Astrocyte of the hippocampus (primary cell): ENCODE data around the gene NT5E.
A peak's percentile ranks its signal among the peaks of the same experiment; 100 is the strongest.

Experiments used
- DNase-seq: peaks from one replicate; pipeline ENCODE4 v3.0.0; 2011; ENCODE audit warnings: low read depth, low spot score

Gene NT5E

DNA sequence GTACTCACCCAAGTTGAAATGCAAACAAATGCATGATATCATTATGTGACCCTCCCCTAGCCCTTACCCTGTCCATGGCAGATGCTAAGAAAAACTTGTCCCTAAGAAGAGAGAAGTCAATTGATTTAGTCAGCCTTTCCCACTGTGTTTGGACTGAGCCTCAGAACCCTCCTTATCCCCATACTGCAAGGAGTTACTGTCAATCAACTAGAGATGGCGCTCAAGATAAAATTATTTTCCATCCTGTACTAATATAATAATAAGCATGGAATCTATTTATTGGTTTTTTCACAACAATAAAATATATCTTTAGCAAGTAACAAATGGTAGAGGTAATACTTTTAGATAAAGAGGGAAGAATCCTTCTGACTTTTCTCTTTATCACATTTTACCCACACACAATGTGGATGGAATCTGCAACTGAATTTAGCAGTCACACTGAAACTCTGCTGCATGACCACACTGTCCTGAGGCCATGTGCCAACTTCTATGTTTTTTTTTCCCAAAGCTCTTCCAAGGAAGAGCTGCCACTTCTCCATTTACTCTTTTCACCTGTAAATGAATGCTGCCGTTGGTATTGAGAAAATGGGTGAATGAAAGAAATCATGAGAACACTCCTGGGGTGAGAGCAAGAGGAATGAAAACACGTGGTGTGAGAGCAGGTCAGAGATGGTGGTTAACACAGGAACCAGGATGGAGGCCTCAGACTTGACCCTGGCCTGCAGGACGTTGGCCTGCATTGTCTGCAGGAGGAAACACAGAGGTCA is 10.5 kb downstream of the NT5E start:
- no peak for DNase-seq

DNA sequence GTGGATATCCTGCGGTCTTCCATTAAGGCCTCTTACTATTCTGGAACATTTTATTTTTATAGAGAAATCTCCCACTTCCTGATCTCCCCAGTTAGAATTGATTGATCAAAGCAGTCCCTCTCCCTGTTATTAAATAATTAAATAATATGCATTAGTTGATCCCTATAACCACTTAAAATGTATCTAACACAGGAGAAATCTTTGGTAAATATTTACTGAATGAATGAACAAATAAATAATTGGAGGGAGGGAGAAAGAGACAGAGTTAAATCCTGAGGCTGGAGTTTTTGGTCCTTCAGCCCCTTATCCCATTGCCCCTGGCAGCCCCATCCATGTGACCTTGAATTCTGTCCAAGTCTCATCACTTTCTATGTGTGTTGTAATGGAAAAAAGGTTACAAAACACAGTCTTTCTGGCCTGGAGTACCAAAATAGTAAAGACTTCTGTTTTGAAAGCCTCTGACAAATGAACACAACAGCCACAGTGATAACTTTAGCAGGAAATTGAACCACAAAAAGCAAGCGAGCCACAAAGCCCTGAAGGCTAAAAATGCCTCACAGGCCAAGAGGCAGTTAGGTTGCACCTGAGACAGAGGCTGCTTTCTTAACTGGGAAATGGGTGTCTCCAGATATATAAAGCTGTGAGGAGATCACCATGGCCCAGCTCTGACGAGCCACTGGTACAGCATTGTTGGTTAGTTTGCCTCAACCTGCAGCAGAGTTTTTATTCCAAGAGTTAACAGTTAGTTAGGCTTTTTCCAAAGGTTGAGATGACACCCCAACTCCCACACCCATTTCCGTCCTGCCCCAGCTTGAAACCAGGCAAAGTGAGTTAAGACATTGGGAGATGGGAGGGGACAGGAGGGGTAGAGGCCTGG is 11.3 kb downstream of the NT5E start:
- DNase-seq: peak; percentile 60

DNA sequence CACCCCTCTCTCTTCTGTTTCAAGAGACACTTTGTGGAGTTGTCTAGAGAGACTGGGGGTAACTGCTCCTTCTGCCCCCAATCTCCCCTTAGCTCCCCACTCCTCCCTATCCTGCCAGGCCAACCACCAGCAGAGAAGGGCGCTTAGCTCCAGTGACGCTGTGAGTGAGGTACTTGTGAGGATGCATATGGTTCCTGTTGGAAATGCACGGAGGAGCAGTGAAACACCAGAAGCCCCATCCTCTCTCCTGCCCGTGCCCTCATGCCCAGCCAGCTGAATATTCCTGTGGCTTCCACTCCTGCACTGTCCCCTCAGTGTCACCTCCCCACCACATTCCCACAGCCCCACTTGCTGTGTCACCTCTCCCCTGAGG is 11.9 kb downstream of the NT5E start:
- no peak for DNase-seq

DNA sequence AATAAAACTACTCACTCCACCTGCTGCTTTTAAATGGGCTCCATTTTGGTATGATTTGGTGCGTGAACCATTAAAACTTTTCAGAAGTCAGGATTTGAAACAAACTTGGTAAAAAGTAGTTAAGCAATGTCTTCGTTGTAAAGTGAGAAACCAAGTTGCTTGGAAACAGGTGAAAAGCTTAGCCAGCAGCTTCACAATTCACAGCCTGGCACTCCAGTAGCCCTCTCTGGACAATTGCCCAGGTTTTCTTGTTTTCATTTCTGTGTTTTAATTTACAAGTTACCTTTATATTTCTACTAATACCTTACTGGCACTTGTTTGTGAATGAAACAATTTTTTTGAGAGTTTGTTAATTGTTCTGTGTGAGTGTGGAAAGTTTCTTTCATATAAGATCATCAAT is 12.8 kb downstream of the NT5E start:
- DNase-seq: no peak

DNA sequence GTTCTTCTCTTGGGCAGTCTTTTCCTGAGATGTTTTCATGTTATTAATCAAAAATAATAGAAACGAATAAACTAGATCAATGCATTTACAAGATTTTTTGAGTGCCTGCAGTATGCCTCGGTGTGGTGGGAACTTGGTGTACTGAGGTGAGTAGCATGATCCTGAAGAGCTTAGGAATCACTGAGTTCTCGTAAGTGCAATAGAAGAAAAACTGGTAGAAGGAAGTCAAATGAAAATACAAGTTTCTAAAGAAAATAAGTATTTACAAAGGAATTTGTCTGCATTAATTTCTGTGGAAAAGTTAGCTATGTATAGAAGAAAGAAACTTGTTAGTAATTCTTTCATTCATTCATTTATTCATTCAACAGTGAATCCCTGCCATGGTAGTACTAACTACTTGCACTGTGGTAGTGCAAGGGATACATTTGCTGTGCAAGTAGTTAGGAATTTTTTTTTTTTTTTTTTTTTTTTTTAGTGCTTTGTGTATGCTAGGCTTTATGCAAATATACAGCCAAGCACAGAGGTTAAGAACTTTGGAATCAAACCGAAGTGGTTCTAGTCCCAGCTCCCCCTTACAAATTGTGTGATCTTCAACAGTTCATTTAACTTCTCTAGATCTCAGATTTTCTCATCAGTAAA is 13.9 kb downstream of the NT5E start:
- DNase-seq: no peak

DNA sequence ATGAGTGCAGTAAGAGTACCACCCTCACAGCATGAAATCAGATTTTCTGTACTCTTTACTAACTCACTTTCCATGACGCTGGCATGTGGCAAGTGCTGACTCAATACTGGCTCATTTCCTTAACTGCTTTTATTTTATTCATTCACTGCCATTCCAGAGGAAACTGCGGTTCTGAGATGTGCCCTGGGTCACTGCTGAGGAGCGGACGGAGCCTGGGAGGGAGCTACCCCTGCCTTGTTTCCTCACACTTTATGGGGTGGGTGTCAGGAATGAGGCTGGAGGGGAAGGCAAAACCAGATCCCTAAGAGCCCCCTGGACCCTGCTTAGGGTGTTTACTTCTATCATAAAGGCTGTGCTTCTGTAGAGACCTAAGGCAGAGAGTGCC is 14.4 kb downstream of the NT5E start:
- DNase-seq: peak; percentile 94

DNA sequence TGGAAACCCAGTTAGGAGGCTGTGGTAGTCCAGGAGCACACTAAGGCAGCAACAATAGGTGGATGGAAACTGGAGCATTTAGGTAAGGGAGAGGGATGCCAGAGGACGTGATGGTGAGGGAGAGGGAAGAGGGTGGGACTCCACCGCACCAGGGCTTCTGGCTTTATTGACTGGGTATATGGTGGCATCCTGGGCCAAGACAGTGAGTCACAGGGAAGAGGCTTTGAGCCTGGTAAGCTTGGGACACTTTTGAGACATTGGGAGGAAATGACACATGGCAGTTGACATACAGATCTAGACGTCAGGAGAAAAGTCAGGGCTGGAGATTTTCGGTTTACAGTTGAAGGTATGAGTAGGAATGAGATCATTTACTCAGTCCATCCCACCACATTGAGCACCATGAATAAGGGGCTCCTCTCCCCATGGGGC is 14.9 kb downstream of the NT5E start:
- DNase-seq: peak; percentile 63

DNA sequence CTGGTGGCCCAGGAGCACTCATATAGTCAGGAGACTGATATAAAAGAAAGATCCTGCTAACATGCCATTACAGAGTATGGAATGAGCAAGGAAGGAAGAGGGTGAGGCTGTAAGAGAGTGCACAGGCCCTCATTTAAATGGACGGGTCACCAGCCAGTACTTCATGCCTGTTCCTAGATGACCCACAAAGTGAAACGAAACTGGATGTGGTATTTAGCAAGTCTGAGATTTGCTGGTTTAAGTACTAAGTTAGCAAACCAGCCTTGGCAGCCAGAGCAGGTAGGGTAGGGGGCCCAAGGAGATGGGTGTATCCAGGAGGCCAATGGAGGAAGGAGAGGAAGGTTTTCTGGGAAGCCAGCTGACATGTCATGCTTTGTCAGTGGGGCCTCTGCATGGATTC is 15.9 kb downstream of the NT5E start:
- no peak for DNase-seq

DNA sequence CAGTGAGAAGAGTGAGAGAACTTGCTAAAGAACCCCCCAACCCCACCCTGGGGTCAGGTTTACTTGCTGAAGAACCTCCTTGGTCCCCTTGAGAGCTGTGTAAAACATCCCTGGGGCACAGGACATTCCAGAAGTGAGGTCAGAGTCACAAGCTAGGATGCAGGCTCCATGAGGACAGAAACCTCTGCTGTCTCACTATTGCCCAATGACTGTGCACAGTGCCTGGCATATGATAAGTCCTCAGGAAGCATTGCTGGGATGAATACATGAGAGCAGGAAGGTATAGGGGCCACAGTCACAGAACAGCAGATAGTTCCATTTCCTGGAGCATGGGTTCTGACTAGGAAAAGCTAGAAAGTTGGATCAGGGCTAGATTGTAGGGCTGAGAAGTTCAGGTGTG is 18.4 kb downstream of the NT5E start:
- no peak for DNase-seq

DNA sequence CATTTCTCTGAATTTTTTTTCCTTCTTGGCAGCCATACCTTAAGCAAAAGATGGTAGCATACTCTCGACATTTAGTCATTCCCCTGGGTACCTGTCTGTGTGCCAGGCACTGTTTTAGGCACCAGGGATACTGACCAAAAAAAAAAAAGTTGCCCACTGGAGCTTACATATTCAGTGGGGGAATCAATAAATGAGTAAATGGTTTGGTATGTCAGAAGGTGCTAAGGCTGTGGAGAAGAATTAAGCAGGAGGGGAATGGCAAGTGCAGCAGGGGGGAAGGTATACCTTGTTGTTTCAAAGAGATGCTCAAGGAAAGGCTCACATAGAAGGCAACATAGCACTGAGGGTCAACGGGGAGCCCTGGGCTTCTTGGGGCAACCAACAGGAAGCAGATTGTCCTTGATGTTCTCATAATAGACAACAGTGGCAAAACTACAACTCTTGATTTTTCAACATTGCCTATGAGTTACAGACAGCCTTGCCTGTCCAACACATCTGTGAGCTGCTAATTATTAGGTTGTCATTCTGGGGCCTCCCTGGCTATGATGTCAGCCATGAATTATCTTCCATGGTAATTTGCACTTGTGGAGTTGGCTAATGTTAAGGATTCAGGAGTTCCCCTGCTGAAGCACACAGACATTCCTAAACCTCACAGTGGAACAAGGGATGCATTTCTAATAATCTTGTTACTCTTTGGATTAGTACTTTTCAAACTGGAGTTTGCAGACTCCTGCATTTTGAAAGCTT is 19.6 kb downstream of the NT5E start:
- DNase-seq: no peak

DNA sequence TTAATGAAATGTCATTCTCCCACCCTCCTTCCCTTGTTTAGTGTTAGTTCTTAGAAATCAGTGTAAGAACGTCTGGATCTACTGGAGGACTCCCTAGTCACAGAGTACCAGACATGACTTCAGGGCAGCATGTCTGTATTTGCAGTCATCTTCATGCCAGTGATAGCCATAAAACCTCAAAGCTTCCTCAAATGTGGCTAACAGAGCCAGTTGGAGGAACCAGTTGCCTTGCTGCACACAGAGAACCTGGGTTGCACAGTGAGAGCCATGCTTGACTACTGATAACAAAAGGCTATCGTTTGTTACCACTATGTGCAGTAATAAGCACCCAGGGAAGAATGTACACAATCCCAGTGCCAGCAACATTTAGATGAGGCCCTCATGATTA is 20.1 kb downstream of the NT5E start:
- DNase-seq: no peak

DNA sequence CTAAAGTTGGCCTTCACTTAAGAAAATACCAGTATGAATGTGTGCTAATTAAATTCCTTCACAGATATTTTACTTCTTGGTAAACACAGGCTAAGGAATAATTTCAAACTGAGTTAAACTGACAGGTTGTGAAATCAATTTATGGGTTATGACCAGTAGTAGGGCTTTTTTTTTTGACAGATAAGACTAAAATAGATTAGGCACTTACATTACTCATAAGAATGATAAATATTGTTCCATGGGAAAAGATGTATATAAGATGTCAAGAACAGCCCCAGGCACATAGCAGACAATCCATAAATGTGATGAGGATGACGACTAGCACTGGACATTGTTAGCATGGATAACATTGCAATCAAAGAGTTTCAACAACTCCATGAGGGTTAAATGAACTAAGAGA is 22.9 kb downstream of the NT5E start:
- DNase-seq: no peak

DNA sequence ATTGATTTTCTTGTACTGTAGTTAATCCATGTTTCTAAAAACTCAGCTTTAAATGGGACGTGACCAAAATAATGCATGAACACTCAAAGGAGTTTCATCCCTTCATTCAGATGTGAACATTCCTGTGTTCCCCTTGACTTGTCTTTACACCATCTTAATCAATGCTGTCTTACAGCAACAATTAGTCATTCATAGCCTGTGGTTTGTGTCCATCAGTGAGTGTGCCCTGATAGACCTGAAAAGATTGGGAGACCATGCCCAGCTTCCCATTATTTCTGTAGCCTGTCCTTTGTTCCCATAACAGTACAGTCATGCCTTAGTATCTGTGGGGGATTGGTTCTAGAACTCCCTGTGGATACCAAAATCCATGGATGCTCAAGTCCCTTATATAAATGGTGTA is 23.9 kb downstream of the NT5E start:
- no peak for DNase-seq

DNA sequence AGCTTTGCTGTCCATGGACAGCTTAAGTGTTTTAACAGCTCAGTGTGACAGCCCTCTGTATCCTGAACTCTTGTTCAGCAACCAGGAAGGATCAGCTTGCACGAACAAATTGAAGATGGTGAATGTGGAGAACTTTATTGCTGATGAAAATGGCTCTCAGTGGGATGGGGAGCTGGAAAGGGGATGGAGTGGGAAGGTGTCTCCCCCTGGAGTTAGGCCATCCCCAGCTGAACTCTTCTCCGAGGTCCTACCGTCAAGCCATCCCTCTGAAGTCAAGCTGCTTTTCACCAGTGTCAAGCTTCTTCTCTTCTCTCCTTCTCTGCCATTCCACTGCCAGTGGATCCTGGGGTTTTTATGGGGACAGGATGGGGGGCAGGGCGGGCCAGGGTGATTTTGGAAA is 26.6 kb downstream of the NT5E start:
- DNase-seq: no peak

DNA sequence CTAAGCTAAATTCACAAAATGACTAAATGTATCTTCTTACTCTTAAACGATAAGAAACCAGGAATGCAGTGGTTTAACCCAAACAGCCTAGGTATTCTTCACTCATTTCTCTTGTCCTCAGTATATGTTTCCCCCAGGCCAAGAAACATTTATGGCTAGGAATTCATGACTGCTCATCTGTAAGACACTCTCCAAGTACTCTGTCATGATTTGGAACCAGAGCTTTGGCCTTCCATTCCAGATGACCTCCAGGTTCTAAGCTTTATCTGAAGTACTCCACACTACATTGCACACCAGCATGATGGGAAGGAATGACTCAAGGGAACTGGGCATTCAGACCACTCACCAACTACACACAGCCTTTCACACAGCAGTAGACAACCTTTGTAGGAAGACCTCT is 29.3 kb downstream of the NT5E start:
- DNase-seq: no peak

DNA sequence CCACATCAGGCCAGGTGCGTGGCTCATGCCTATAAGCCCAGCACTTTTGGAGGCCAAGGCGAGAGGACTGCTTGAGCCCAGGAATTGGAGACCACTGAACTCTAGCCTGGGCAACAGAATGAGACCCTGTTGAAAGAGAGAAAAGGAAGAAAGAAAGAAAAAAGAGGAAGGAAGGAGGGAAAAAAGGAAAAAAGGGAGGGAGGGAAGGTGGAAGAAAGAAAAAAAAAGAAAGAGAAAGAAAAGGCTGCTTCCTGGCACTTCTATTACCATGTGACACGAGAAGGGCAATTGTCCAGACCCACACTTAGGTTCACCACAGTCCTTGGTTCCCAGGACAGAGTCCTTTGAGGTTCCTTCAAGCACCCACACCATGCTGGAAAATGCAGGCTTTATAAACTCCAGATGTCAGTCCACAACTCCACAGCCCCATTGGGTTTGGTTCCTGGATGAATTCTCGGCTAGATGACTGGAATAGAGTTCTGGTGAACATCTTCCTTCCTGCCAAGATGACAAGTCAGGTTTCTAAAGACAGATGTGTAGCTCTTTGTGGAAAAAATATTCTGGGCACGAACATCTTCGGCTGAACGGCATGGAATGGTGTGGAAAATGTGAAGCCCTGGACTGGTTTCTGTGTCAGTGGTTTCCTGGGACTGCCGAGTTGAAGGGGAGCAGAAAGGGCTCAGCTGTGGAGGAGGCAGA is 32.5 kb downstream of the NT5E start:
- DNase-seq: no peak

DNA sequence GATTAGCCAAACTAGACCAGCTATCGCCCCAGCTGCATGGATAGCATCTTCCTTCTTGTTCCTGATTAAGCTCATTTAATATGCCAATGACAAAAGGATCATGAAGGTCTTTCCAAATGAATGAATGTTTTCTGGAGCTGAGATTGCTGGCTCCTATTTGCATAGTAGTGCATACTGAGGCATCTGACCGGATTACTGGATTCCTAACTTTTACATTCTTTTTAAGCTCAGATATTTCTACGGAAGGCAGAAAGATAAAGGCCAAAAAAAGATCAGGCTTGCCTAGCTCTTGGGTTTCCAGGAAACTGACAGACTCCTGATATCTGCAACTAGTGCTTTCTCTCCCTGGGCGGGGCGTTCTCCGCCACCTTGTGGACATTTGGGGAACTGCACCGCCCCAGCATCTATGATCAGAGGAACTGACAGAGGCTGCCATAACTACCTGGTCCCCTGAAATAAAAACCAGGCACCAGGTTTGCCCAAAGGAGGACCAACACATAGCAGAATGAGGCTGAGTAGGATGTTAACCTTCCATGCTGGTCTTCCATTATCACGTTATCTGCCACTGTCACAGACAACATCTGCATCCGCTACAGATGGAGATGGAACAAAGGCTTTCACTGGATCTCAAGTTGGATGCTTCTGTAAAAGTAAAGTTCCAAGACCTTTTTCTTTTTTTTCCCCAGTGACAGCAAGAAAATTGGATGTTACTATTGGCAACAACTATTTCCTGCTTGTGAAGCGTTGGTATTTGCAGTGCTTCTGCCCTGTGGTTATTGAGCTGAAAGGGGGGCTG is 33.2 kb downstream of the NT5E start:
- DNase-seq: peak; percentile 86

DNA sequence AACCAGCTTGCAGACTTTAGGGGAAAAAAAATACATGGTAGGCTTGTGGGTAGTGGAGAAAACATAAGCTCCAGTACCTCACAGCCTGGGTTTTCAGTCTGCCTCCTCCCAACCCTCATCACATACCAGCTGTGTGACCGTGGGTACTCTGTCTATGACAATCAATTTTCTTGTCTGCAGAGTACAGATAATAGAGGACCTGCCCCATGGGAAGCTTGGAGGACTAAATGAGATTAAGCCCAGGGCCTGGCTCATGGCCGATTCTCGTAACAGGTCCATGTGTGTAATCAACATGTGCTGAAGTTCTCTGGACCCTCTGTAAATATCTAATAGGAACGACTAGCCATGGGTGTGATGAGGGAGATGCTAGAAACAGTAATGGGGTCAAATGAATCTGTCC is 34.0 kb downstream of the NT5E start:
- no peak for DNase-seq

DNA sequence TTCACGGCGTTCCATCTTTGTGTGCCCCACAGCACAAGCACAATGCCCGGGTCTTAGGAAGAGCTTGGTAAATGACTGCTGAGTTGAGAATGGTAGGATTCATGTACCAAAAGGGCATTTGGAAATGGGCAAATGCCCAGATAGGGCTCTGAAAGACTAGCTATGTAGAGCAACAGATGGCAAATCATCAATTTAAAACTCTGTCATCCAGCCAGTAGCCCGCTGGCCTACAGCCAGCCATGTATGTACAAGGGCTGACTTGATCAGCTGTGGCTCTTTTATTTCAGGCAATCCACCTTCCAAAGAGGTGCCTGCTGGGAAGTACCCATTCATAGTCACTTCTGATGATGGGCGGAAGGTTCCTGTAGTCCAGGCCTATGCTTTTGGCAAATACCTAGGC is 35.1 kb downstream of the NT5E start:
- no peak for DNase-seq

DNA sequence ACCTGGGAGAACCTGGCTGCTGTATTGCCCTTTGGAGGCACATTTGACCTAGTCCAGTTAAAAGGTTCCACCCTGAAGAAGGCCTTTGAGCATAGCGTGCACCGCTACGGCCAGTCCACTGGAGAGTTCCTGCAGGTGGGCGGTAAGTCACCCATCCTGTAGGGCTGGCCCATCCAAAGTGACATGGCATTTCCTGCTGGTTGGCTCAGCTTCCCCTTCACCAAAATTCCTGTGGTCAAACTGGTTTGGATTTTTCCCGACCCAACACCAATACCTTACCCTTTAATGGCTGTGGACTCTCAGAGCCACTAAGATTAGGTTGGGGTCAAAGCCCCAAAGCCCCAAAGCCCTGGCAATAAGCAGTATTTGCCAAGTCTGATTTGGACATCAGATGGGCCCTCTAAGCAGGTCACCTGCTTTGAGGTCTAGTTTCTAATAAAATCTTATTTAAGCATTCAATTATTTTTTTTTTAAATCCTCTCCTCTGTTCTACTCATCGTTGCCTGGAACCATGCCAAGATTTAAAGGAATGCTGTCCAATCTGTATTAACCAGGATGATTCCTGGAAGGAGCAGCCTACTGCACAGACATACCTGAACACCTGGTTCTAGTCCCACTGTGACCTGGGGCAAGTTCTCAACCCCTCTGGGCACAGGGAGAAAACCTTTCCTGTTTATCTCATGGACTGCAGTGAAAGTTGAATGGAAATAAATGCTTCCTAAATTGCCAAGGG is 40.8 kb downstream of the NT5E start:
- DNase-seq: peak; percentile 60
